Measurements from ENCODE around the gene NBAS. TPM values are rescaled to one million over a fixed set of nuclear protein-coding genes. Genes with fewer than 3 reads are reported as not detected.

NBAS gene
- total and polyA plus RNA-seq, 2 of the 13 experiments (the other 11 are each of a cell fraction or from before 2014, with no cell fraction given): 33.6 to 58.7 TPM

DNA sequence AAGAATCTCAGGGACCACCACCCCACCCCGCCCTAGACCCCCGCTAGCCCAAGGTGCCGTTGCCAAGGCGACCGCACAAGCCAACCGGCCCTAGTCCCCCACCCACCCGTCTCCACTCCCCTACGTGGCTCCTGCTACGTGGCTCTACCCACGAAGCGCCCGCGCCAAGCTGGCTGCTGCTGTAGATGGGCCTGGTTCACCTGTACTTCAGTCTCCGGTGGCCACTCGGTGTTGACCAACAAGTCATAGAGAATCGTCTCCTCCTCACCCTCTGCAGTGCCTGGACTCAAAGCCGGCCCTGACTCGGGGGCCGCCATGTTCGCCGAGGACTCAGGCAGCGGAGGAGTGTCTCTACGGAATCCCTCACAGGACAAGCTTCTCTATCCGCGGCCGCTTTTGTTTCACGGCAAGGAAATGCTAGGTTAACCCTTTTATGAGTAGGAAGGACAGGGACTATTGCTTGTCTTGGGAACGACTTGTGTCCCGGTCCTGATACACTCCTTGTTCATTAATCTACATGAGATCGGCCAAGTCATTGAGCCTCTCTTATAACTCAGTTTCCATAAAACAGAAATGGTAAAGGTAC, at the start of gene NBAS (continued):
- TF ChIP-seq, protein P1, sequence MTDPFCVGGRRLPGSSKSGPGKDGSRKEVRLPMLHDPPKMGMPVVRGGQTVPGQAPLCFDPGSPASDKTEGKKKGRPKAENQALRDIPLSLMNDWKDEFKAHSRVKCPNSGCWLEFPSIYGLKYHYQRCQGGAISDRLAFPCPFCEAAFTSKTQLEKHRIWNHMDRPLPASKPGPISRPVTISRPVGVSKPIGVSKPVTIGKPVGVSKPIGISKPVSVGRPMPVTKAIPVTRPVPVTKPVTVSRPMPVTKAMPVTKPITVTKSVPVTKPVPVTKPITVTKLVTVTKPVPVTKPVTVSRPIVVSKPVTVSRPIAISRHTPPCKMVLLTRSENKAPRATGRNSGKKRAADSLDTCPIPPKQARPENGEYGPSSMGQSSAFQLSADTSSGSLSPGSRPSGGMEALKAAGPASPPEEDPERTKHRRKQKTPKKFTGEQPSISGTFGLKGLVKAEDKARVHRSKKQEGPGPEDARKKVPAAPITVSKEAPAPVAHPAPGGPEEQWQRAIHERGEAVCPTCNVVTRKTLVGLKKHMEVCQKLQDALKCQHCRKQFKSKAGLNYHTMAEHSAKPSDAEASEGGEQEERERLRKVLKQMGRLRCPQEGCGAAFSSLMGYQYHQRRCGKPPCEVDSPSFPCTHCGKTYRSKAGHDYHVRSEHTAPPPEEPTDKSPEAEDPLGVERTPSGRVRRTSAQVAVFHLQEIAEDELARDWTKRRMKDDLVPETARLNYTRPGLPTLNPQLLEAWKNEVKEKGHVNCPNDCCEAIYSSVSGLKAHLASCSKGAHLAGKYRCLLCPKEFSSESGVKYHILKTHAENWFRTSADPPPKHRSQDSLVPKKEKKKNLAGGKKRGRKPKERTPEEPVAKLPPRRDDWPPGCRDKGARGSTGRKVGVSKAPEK (CRISPR knock-in tag; IDR thresholded peaks at IDR 0.05; ENCODE audit: borderline replicate concordance): no peak
- TF ChIP-seq ELF1 (CRISPR knock-in tag; IDR thresholded peaks at IDR 0.05) (peak; percentile 78), ZNF878 (CRISPR knock-in tag; IDR thresholded peaks at IDR 0.05) (peak; percentile 53; the same call in 1 of the 2 replicates), ZNF674 (CRISPR knock-in tag; IDR thresholded peaks at IDR 0.05; ENCODE audit: low read depth) (no peak), NFE2L1 (CRISPR knock-in tag; IDR thresholded peaks at IDR 0.05; ENCODE audit: borderline replicate concordance) (no peak; the same call in 1 of the 2 replicates), ZNF670 (CRISPR knock-in tag; IDR thresholded peaks at IDR 0.05; ENCODE audit: borderline replicate concordance) (peak; percentile 97), AGO2 (optimal IDR thresholded peaks at IDR 0.05; ENCODE audit: low read depth, low read length) (no peak), ZNF614 (CRISPR knock-in tag; IDR thresholded peaks at IDR 0.05; ENCODE audit: borderline replicate concordance) (peak; percentile 87; the same call in 1 of the 2 replicates), ZNF263 (CRISPR knock-in tag; IDR thresholded peaks at IDR 0.05) (peak; percentile 73; the same call in 1 of the 2 replicates)
- TF ChIP-seq, protein P2, sequence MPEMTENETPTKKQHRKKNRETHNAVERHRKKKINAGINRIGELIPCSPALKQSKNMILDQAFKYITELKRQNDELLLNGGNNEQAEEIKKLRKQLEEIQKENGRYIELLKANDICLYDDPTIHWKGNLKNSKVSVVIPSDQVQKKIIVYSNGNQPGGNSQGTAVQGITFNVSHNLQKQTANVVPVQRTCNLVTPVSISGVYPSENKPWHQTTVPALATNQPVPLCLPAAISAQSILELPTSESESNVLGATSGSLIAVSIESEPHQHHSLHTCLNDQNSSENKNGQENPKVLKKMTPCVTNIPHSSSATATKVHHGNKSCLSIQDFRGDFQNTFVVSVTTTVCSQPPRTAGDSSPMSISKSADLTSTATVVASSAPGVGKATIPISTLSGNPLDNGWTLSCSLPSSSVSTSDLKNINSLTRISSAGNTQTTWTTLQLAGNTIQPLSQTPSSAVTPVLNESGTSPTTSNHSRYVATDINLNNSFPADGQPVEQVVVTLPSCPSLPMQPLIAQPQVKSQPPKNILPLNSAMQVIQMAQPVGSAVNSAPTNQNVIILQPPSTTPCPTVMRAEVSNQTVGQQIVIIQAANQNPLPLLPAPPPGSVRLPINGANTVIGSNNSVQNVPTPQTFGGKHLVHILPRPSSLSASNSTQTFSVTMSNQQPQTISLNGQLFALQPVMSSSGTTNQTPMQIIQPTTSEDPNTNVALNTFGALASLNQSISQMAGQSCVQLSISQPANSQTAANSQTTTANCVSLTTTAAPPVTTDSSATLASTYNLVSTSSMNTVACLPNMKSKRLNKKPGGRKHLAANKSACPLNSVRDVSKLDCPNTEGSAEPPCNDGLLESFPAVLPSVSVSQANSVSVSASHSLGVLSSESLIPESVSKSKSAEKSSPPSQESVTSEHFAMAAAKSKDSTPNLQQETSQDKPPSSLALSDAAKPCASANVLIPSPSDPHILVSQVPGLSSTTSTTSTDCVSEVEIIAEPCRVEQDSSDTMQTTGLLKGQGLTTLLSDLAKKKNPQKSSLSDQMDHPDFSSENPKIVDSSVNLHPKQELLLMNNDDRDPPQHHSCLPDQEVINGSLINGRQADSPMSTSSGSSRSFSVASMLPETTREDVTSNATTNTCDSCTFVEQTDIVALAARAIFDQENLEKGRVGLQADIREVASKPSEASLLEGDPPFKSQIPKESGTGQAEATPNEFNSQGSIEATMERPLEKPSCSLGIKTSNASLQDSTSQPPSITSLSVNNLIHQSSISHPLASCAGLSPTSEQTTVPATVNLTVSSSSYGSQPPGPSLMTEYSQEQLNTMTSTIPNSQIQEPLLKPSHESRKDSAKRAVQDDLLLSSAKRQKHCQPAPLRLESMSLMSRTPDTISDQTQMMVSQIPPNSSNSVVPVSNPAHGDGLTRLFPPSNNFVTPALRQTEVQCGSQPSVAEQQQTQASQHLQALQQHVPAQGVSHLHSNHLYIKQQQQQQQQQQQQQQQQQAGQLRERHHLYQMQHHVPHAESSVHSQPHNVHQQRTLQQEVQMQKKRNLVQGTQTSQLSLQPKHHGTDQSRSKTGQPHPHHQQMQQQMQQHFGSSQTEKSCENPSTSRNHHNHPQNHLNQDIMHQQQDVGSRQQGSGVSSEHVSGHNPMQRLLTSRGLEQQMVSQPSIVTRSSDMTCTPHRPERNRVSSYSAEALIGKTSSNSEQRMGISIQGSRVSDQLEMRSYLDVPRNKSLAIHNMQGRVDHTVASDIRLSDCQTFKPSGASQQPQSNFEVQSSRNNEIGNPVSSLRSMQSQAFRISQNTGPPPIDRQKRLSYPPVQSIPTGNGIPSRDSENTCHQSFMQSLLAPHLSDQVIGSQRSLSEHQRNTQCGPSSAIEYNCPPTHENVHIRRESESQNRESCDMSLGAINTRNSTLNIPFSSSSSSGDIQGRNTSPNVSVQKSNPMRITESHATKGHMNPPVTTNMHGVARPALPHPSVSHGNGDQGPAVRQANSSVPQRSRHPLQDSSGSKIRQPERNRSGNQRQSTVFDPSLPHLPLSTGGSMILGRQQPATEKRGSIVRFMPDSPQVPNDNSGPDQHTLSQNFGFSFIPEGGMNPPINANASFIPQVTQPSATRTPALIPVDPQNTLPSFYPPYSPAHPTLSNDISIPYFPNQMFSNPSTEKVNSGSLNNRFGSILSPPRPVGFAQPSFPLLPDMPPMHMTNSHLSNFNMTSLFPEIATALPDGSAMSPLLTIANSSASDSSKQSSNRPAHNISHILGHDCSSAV (CRISPR knock-in tag; IDR thresholded peaks at IDR 0.05; ENCODE audit: borderline replicate concordance): no peak
- TF ChIP-seq, protein P3, sequence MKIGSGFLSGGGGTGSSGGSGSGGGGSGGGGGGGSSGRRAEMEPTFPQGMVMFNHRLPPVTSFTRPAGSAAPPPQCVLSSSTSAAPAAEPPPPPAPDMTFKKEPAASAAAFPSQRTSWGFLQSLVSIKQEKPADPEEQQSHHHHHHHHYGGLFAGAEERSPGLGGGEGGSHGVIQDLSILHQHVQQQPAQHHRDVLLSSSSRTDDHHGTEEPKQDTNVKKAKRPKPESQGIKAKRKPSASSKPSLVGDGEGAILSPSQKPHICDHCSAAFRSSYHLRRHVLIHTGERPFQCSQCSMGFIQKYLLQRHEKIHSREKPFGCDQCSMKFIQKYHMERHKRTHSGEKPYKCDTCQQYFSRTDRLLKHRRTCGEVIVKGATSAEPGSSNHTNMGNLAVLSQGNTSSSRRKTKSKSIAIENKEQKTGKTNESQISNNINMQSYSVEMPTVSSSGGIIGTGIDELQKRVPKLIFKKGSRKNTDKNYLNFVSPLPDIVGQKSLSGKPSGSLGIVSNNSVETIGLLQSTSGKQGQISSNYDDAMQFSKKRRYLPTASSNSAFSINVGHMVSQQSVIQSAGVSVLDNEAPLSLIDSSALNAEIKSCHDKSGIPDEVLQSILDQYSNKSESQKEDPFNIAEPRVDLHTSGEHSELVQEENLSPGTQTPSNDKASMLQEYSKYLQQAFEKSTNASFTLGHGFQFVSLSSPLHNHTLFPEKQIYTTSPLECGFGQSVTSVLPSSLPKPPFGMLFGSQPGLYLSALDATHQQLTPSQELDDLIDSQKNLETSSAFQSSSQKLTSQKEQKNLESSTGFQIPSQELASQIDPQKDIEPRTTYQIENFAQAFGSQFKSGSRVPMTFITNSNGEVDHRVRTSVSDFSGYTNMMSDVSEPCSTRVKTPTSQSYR (CRISPR knock-in tag; IDR thresholded peaks at IDR 0.05; ENCODE audit: borderline replicate concordance): no peak

Data from HepG2 (cell line).